ENCODE results near the gene OR2K2.
"Not testable (repeated sequence)": the region's sequence is repeated elsewhere in the genome, so short reads cannot be mapped to it uniquely, and the experiment has no call there.

The OR2K2 gene

GRCh38 chr9:111297066-111297824 lies 32.8 kb downstream of the OR2K2 start:
- DNase-seq, result no peak

GRCh38 chr9:111294691-111295451 lies 35.2 kb downstream of the OR2K2 start:
- DNase-seq, result no peak

- DNase-seq, result no peak
Measured at GRCh38 chr9:111287127-111287526, 42.9 kb downstream of the OR2K2 start.

- DNase-seq, result no peak
Measured at GRCh38 chr9:111284703-111285102, 45.3 kb downstream of the OR2K2 start.

GRCh38 chr9:111282845-111283244 lies 47.2 kb downstream of the OR2K2 start:
- DNase-seq, result no peak

- not testable (repeated sequence) for DNase-seq
Measured at GRCh38 chr9:111280795-111281194, 49.2 kb downstream of the OR2K2 start.

Data from NCI-H1105 treated with DMSO at 0.1 percent for 48 hours (cell line).